ENCODE results near the gene NTHL1.

GRCh38 chr16:2008009-2008526 is 39.6 kb downstream of the NTHL1 start:
- no peak for TF ChIP-seq CTCF (conservative IDR thresholded peaks at IDR 0.05 in 1 of 2, IDR thresholded peaks at IDR 0.05 in 1 of 2; ENCODE audit: low read depth in 1 of 2, low read length in 2 of 2)
- no peak for TF ChIP-seq EZH2 (IDR thresholded peaks at IDR 0.05; ENCODE audit: low read length, missing control alignments)
